Measurements from ENCODE around the gene TXNRD1.

TXNRD1 gene

DNA sequence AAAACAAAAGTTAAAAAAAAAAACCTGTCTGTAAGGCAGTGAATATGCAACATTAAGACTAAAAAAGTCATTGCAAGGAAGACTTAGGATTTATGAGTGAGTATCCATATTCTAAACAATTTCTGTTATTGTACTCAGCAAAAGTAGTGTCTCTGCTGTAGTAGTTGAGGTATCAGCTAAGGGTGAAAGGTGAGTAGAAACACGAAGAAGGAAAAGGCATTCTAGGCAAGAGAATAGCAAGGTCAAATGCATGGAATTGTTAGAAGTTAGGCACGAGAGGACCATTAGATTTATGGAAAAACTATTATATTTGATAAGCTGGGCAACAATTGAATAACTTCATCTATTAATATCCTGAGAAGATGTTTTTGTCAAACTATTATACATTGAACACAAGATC is 89.8 kb downstream of the TXNRD1 start:
- no peak for DNase-seq (ENCODE audit: insufficient read length, low spot score)
- no peak for FAIRE-seq
- TF ChIP-seq, protein P1, sequence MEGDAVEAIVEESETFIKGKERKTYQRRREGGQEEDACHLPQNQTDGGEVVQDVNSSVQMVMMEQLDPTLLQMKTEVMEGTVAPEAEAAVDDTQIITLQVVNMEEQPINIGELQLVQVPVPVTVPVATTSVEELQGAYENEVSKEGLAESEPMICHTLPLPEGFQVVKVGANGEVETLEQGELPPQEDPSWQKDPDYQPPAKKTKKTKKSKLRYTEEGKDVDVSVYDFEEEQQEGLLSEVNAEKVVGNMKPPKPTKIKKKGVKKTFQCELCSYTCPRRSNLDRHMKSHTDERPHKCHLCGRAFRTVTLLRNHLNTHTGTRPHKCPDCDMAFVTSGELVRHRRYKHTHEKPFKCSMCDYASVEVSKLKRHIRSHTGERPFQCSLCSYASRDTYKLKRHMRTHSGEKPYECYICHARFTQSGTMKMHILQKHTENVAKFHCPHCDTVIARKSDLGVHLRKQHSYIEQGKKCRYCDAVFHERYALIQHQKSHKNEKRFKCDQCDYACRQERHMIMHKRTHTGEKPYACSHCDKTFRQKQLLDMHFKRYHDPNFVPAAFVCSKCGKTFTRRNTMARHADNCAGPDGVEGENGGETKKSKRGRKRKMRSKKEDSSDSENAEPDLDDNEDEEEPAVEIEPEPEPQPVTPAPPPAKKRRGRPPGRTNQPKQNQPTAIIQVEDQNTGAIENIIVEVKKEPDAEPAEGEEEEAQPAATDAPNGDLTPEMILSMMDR (IDR thresholded peaks at IDR 0.05; ENCODE audit: insufficient read depth, missing control alignments), result no peak

DNA sequence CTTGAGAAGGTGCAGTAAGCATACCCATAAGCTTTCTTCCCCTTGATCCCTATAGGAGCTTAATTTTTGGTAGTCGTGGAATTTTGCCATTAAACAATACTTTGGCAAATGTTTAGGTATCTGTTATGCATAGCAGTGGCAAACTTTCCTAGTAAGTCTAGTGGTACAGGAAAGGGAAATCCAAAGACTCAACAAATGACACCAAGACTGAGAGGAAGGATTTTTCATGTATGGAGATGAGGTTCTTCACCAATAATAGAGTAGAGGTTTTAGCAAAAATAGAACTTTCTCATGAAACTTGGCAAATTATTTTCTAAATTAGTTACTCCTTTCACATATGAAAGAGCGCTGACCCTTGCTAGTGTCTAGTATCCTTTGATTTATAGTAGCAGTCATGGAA is 90.8 kb downstream of the TXNRD1 start:
- no peak for FAIRE-seq

DNA sequence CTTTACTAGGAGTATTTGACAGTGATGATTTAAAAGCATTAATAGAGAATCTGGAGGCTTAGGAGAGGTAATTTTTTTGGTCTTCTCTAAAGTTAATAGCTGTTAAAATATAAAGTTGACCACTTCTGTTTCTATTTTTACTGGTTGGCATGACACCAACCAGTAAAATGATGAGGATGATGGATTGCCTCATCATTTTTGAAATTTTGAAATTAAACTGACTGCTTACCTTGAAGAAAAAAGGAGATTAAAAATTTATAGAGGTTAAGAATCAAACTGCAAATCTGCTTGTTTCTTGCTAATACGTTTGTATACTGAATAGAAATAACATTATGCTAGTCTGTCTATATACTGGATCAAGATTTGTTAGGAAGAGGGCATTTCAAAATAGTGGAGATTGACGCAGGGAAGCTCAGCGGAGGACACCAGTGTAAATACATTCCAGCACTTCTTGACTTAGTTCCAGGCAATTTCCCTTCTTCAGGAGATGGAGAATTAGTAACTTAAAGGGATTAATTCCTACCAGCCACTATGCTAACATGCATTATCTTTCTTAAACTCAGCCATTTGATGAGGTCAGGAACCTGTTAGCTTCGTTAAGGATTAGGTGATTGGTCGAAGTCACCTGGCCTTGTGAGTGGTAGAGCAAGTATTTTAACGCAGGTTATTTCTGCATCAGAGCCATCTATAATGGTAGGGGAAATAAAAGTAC is 91.5 kb downstream of the TXNRD1 start:
- no peak for FAIRE-seq
- TF ChIP-seq, protein P1 (IDR thresholded peaks at IDR 0.05; ENCODE audit: insufficient read depth, missing control alignments), result no peak
- DNase-seq (ENCODE audit: insufficient read length, low spot score), result no peak

More for the DNA sequence above, 90.8 kb downstream of the TXNRD1 start:
- TF ChIP-seq, protein P1 (IDR thresholded peaks at IDR 0.05; ENCODE audit: insufficient read depth, missing control alignments), result no peak
- no peak for DNase-seq (ENCODE audit: insufficient read length, low spot score)

DNA sequence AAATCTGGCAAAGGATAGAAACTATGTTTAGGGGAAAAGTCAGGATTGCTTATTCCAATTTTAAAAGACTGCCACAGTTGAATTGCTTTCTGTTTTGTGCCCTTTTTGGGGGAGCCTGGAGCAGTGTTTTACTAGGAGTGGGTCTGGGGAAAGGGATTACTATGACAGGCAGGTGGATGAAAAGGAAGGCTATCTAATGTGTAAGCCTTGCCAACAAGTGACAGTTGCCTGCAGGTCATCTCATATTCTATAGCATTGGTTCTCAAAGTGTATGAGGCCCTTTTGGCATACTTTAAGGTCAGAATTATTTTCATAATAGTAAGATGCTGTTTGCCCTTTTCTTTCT is 92.0 kb downstream of the TXNRD1 start:
- TF ChIP-seq, protein P1 (IDR thresholded peaks at IDR 0.05; ENCODE audit: insufficient read depth, missing control alignments), result no peak
- no peak for FAIRE-seq
- no peak for DNase-seq (ENCODE audit: insufficient read length, low spot score)

DNA sequence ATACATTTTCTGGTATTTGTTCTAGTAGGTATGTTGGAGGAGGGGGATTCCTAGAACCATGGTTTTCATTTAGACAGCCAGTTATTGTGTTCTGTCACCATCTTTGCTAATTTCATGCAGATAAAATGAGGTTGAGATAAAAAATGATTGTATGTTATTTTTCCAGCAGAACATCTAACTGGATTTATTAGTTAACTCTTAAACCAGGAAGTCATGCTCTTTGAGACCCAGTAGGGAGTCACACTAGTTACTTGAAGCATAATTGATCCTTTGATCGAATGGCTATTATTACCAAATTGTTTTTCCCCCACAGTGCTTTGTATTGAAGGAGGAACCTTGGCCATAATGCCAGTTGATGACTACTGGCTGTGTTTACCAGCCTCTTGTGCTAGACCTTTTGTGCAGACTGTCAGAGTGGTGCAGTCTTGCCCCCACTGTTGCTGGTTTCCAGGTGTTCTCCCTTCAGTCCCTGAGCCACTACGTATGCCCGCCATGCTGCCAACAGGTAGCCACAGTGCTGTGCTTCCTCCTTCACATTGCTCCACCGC is 93.9 kb downstream of the TXNRD1 start:
- TF ChIP-seq, protein P1 (IDR thresholded peaks at IDR 0.05; ENCODE audit: insufficient read depth, missing control alignments), result no peak
- FAIRE-seq (no peak), DNase-seq (ENCODE audit: insufficient read length, low spot score) (no peak)

DNA sequence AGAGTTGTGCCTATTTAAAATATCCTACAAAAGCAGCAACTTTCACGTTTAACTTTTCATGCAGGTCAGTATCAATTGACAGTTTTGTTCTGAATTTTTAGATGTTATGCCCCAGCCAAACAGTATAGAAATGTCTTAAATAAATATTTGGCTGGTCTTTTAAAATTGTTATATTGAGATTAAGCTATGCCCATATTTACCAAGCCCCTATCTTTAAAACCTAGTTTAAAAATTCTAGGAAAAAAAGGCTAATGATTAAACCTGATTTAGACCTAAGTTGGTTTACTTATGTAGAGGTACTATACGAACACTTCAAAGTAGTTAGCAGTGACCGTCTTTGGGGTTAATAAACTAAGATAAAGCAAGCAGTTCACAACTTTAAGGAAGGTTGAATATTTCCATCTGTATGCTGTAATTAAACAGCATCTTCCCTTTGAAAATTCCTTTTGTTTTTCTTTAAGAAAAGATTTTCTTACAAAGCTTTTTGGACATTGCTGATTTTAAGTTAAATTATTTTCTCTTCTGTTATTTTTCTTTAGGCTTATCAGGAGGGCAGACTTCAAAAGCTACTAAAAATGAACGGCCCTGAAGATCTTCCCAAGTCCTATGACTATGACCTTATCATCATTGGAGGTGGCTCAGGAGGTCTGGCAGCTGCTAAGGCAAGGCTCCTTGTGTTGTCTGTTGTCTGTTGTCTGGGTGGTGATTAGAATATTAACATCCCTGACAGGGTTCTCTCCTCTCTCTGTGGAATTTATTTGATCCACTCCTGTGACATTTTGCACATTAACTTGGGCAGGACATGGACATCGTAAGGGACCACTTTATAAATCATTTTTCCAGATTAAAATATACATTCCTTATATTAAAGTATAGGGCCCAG is 95.4 kb downstream of the TXNRD1 start:
- FAIRE-seq (no peak), DNase-seq (ENCODE audit: insufficient read length, low spot score) (no peak)
- TF ChIP-seq, protein P1 (IDR thresholded peaks at IDR 0.05; ENCODE audit: insufficient read depth, missing control alignments), result no peak

Data from D721Med (cell line).